HG02884 (cell line): Measurements from ENCODE around the gene HLF.

Experiments
- ATAC-seq: cut with Tn5 transposase; IDR thresholded peaks from one replicate; pipeline ENCODE4 v1.9.1; 2021; ENCODE audit warnings: mild to moderate bottlenecking, moderate library complexity; ENCODE audit not compliant: unreplicated experiment

HLF gene

GRCh38 chr17:55289978-55290377 is 25.2 kb downstream of the HLF start:
- ATAC-seq: no peak

DNA sequence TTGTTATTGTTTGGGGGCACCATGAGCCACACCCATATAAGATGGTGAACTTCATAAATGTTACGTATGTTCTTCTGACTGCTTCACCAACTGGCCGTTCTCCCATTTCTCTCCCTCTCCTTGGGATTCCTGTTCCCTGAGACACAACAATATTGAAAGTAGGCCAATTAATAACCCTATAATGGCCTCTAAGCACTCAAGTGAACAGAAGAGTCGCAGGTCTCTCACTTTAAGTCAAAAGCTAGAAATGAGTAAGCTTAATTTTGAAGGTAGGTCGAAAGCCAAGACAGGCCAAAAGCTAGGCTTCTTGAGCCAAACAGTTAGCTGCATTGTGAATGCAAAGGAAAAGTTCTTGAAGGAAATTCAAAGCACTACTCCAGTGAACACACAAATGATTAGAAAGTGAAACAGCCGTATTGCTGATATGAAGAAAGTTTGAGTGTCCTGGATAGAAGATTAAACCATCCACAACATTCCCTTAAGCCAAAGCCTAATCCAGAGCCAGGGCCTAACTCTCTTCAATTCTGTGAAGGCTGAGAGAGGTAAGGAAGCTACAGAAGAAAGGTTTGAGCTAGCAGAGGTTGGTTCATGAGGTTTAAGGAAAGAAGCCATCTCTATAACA is 25.8 kb downstream of the HLF start:
- no peak for ATAC-seq

DNA sequence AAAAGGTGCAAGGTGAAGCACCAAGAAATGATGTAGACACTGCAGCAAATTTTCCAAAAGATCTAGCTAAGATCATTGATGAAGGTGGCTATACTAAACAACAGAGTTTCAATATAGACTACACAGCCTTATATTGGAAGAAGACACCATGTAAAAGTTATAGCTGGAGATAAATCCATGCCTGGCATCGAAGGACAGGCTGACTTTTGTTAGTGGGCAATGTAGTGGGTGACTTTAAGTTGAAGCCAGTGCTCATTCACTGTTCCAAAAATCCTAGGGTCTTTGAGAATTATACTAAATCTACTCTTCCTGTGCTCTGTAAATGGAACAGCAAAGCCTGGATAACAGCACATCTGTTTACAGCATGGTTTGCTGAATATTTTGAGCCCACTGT is 26.4 kb downstream of the HLF start:
- no peak for ATAC-seq

GRCh38 chr17:55292094-55292493 is 27.3 kb downstream of the HLF start:
- no peak for ATAC-seq

- no peak for ATAC-seq
Observed at GRCh38 chr17:55294042-55294751, 29.4 kb downstream of the HLF start.

DNA sequence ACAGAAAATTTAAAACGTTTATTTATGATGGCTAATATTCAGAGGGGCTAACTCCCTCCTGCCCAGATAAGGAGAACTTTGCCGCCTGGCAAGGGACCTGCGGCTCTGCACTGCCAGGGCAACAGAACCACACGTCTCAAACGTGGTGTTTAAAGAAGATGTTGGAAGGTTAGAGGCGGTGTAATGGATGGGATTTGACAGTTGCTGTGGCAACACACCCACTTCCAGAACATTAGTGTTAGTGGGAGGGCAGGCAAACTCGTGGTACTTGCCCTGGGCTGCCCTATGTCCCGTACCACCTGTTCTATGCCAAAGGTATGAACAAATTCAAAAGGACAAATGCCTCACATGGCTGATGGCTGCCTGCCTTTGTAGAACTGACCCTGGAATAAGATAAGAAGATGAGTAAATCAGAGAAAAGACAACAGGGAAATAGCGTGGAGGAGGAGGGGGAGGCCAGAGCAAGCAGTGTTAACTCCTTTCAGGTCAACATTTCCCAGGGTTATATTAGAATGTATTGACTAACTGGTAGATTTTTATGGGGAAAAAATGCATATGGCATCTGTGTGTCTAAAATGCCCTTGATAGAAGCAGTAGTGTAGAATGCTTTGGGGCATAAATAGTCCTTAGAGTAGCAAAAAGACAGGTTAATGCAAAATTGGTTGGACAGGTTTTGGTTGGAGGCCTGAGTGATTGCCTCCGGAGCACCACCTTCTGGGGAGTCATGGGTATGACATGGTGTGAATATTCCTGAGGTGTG is 30.8 kb downstream of the HLF start:
- peak; percentile 72 for ATAC-seq

DNA sequence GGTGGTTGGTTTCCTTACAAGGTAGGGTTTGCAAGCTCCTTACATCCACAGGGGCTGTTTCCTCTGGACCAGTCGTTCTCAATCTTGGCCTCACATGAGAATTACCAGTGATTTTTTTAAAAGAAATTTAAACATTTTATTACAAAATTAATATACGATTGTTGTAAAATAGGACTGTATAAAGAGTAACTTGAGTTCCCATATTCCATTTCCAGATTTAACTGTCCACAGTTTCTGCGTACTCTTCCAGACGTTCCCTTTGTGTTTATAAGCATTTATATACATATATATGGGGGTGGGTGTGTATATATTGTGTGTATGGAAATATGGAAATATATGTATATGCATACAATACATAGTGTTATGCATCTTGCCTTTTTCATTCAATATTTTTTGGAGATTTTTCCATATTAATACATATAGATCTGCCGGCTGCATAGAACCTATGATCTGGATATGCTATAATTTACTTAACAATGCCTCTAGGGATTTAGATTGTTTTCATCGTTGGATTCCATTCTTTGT is 31.5 kb downstream of the HLF start:
- no peak for ATAC-seq

- no peak for ATAC-seq
Observed at GRCh38 chr17:55296699-55297098, 31.9 kb downstream of the HLF start.

GRCh38 chr17:55298111-55298730 is 33.5 kb downstream of the HLF start:
- ATAC-seq: no peak

- no peak for ATAC-seq
Observed at GRCh38 chr17:55299162-55299838, 34.5 kb downstream of the HLF start.

DNA sequence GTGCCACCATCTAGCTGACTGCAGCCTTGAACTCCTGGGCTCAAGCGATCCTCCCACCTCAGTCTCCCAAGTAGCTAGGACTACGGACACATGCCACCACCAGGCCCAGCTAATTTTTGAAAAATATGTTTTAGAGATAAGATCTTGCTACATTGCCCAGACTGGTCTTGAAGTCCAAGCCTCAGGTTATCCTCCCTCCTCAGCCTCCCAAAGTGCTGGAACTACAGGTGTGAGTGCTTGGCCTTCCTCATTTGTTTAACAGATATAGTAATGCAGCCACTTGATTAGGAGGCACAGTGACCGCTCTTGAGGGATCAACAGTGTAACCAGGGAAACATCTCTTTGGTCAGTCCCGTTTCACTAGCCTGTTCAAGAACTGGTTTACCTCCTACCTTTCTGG is 35.1 kb downstream of the HLF start:
- no peak for ATAC-seq

DNA sequence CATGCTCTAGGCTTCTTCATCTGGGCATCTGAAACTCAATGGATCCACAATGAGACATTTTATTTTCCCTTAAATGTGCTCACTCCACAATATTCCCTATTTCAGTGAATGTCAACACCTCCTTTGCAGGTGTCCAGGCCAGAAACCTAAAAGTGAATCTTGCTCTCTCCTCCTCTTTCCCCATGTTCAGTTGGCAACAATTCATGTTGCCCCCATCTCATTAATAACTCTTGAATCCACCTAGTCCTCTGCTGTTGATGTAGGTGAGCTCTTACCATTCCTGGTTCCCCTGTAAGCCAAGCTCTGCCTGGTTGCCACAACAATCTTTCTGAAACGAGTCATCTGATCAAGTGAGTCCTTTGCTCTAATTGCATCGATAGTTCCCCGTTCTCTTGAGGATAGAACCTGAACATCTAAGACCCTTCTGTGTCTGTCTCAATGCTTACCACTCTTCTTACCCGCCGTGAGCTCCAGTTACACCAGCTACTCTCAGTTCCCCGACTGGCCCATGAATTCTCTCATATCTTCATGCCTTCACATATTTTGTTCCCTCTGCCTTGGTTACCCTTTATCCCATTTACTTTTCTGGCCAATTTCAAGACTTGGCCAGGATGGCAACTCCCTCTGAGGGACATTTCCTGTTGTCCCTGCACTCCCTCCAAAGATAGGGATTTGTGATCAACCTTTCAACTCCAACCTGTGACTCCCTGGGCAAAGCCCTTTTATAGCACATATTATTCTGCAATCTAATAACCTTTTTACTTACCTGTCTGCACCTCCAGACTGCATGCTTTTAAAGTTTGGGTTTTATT is 35.9 kb downstream of the HLF start:
- ATAC-seq: no peak

GRCh38 chr17:55301521-55302406 is 37.0 kb downstream of the HLF start:
- no peak for ATAC-seq

- no peak for ATAC-seq
Observed at GRCh38 chr17:55302407-55302787, 37.6 kb downstream of the HLF start.

GRCh38 chr17:55303008-55303493 is 38.3 kb downstream of the HLF start:
- ATAC-seq: no peak

DNA sequence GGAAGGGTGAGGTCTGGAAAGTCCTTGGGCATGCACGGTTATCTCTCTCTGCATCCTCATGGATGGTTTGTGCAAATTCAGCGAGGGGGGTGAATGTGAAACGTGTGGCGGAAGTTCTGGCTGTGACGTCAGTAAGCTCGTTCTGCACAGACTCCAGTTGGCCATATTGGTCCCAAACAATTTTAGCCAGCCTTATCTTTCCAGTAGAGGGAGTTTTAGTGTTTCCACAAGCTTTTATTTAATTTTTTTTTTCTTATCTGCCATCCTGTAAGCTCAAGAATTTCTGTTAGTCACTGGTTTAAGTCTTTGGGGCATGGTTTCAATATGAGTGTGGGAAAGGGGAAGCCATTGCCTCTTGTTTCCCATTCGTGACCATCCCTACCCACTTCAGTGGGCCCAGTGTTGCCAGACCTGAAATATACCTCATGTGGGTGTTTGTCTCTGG is 39.0 kb downstream of the HLF start:
- ATAC-seq: no peak

DNA sequence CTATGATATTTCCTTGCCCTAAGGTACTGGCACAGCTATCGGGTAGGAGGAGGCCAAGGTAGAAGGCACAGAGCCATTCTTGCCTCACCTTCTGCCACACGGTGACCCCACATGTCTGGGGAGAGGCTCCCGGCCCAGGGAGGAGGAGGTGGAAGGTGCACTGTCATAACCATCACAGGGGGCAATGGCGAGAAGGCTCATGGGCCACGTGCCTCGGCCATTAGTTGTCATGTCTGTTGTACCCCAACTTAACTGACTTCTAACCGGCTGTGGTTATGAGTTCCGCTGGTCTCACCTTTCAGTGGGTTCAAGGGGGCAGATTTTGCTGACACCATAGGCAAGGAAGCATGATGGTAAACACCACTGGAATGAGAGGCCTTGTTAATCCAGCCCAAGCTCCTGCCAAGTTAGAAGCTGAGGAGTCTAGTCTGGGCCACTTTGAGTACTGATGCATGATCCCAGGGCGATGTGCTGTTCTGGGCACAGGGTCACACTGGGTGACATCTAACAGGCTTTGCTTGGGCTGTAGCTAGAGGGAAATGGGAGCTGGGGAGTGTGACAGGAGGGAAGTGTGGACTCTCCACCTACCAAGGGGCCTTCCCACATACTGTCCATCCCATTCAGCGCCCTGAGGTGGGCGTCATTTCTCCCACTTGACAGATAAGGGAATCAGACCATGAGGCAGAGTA is 39.6 kb downstream of the HLF start:
- ATAC-seq: no peak
